Activated T-cell treated with anti-CD3 and anti-CD28 coated beads, Interleukin-2, amount 50 U/mL, for 72 hours (primary cell): ENCODE data around the gene CDC16. TPM values are rescaled to one million over a fixed set of nuclear protein-coding genes. Genes with fewer than 3 reads are reported as not detected.
A peak's percentile ranks its signal among the peaks of the same experiment; 100 is the strongest.

Source experiments
- ATAC-seq, 2 donors: fragments of 150-1000 bp; cut with Tn5 transposase; replicated peaks in 1 of 2; 2 replicates each; pipeline ENCODE4 v1.10.0; 2021; ENCODE audit warnings: moderate library complexity in 2 of 2, mild to moderate bottlenecking in 1 of 2
- DNase-seq, 2 donors: peaks; one replicate each; pipeline ENCODE4 v3.0.0; 2021 to 2022; ENCODE audit warnings: mixed read lengths in 1 of 2
- H3K27ac Mint-ChIP-seq: one replicate; pipeline ENCODE4 v1.8.0; 2022; ENCODE audit warnings: mild to moderate bottlenecking, moderate library complexity, mixed read lengths
- H3K27me3 Mint-ChIP-seq: one replicate; pipeline ENCODE4 v1.8.0; 2022; ENCODE audit warnings: low read depth, mixed read lengths
- H3K36me3 Mint-ChIP-seq, 2 donors: one replicate each; pipeline ENCODE4 v1.8.0; 2022; ENCODE audit warnings: mixed read lengths in 2 of 2, mild to moderate bottlenecking in 1 of 2; ENCODE audit not compliant: insufficient read depth in 2 of 2
- H3K4me1 Mint-ChIP-seq: one replicate; pipeline ENCODE4 v1.8.0; 2022; ENCODE audit warnings: low read depth, mixed read lengths
- H3K4me3 Mint-ChIP-seq, 2 donors: one replicate each; pipeline ENCODE4 v1.8.0; 2022; ENCODE audit warnings: mild to moderate bottlenecking in 2 of 2, mixed read lengths in 2 of 2, moderate library complexity in 2 of 2
- H3K9me3 Mint-ChIP-seq, 2 donors: one replicate each; pipeline ENCODE4 v1.8.0; 2022; ENCODE audit warnings: mixed read lengths in 2 of 2
- total RNA-seq, 2 donors: library from RNA; stranded (reverse); gene quantifications; one replicate each; pipeline ENCODE4 v1.2.3, GENCODE V29; 2022

Gene CDC16
- total RNA-seq, 2 donors from 2014 or later: 75.1 to 99.4 TPM

GRCh38 chr13:114275304-114275703, 40.6 kb downstream of the CDC16 start:
- ATAC-seq: no peak
- Mint-ChIP-seq H3K27me3 (no peaks in the 10 kb centered on the region), H3K27ac (no peak overlapping the region), H3K9me3 (no peaks in the 10 kb centered on the region), H3K36me3 (peaks cover 6 to 32% of the 10 kb centered on the region in 2 donors), H3K4me3 (no peak overlapping the region), H3K4me1 (peaks cover 14% of the 10 kb centered on the region)
- no peak for DNase-seq

DNA sequence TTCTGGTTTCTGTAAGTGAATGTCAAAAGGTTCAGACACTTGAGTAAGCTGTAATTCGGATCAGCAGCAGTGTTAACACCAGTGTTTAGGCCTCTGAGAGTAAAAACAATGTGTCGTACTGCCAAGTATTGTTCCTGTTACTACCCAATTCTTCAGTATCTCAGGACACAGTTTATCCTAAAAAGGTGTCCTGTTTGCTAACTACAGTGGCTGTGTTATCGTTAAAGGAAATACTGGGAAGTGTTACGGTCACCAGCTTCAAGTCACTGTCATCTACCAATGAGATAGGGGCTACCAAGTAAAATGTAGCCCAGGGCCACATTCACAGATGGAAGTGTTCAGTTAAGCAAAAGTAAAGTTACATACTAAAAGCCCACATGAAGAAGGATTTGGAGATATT, 44.4 kb downstream of the CDC16 start:
- peaks cover 37% of the 10 kb centered on the region for H3K4me1 Mint-ChIP-seq

GRCh38 chr13:114279758-114280355, 45.2 kb downstream of the CDC16 start:
- no peak for ATAC-seq
- peak overlapping the region; percentile 80 to 99 for H3K4me3 Mint-ChIP-seq
- no peaks in the 10 kb centered on the region for H3K27me3 Mint-ChIP-seq
- no peaks in the 10 kb centered on the region for H3K9me3 Mint-ChIP-seq
- peak overlapping the region; percentile 99 for H3K27ac Mint-ChIP-seq
- peaks cover 42% of the 10 kb centered on the region for H3K4me1 Mint-ChIP-seq
- peaks cover 4 to 14% of the 10 kb centered on the region in 2 donors for H3K36me3 Mint-ChIP-seq
- no peak for DNase-seq

More for the DNA sequence above, 44.4 kb downstream of the CDC16 start:
- Mint-ChIP-seq H3K27me3 (no peaks in the 10 kb centered on the region), H3K27ac (peak overlapping the region; percentile 99), H3K9me3 (no peaks in the 10 kb centered on the region), H3K36me3 (peaks cover 2 to 13% of the 10 kb centered on the region in 2 donors), H3K4me3 (peak overlapping the region in 1 of 2 donors; percentile 21)
- DNase-seq: no peak
- ATAC-seq: no peak

DNA sequence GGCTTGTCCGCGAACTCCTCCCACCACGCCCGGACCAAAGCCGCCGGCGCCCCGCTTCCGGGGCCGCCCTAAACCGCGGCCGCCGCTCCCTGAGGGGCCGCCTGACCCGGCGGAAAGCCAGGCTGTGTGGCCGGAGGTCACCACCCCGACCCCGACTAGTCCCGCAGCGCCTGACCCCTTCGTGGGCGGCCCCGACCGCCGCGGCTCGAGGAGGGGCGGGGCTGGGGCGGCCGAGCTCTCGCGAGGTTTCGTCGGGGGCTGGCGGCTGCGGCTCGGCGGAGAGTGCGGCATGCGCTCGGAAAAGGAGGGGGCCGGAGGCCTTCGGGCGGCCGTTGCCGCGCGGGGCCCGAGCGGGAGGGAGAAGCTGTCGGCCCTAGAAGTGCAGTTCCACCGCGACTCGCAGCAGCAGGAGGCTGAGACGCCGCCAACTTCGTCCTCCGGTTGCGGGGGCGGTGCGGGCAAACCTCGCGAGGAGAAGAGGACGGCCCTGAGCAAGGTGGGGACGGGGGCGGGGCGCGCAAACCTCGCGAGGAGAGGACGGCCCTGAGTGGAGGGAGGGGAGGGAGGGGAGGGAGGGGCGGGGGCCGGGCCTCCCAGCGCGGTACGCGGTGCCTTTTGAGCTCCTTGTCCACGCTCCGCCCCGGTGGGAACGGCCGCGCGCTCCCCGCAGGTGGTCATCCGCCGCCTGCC, 46.8 kb downstream of the CDC16 start, which contains the start of gene UPF3A:
UPF3A (plus strand) TSS at position 251 of the 690 bp plus-strand sequence; CDS start at position 290, 39 bp downstream.
- H3K4me1 Mint-ChIP-seq: peaks cover 52% of the 10 kb centered on the region

DNA sequence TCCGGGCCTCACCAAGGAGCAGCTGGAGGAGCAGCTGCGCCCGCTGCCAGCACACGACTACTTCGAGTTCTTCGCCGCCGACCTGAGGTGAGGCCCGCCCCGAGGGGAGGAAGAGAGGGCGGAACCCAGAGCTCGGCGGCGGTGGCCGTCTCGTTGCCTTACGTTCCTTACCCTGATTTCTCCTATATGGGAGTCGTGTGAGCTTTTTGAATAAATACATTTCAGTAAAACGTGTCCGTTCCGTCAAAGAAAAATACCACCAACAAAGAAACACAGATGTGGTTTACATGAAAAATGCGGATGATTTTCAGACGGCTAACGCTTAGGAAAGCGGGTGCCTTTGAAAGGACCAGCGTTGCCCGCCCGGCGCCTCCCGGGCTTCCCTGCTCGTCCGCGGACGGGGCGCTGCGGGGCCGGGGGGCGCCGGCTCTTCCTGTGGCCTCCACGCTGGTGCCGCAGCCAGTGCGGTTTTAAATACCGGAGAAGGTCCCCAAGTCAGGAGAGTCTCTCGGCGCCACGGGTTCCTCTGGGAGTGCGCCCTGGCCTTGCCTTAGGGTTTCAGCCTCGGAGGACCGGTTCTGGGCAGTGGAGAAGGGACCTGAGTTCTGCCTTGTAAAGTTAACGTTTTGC, 47.5 kb downstream of the CDC16 start:
- Mint-ChIP-seq H3K27ac (peak overlapping the region; percentile 88), H3K4me3 (peak overlapping the region; percentile 80 to 99), H3K4me1 (peaks cover 52% of the 10 kb centered on the region), H3K36me3 (peaks cover 8 to 24% of the 10 kb centered on the region in 2 donors), H3K9me3 (no peaks in the 10 kb centered on the region), H3K27me3 (no peaks in the 10 kb centered on the region)
- peak; percentile 66 to 71 for ATAC-seq
- peak; percentile 75 to 79 for DNase-seq

More for the DNA sequence above, 46.8 kb downstream of the CDC16 start, which contains the start of gene UPF3A:
- no peaks in the 10 kb centered on the region for H3K9me3 Mint-ChIP-seq
- H3K27ac Mint-ChIP-seq: peak within 1 kb of the TSS; percentile 99
- ATAC-seq: peak; percentile 85 to 87
- peak; percentile 88 to 92 for DNase-seq
- H3K4me3 Mint-ChIP-seq: peak within 1 kb of the TSS; percentile 80 to 99
- H3K27me3 Mint-ChIP-seq: no peaks in the 10 kb centered on the region
- H3K36me3 Mint-ChIP-seq: peaks cover 5 to 20% of the 10 kb centered on the region in 2 donors

DNA sequence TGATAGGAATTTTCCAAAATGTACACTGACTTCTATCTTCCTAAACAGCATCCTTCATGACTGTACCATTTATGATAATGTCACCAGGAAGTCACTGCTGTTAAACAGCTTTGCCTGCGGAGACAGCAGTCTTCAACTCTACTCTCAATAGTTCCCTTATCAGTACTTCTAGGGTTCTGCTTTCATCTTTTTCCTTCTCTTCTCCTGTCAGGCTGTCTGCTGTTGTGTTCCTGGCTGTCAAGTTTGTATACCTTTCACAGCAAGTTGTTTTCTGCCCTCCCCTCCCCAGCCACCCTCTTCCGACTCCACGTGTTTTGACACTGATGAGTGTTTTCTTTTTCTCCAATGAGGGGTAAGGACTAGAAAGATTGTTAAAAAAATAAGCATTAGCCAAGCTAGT, 48.9 kb downstream of the CDC16 start:
- peaks cover 55% of the 10 kb centered on the region for H3K4me1 Mint-ChIP-seq
- no peak for DNase-seq
- peak overlapping the region; percentile 41 to 71 for H3K4me3 Mint-ChIP-seq
- no peak for ATAC-seq
- no peak overlapping the region for H3K27ac Mint-ChIP-seq
- H3K36me3 Mint-ChIP-seq: peaks cover 13 to 26% of the 10 kb centered on the region in 2 donors
- H3K27me3 Mint-ChIP-seq: no peaks in the 10 kb centered on the region
- no peaks in the 10 kb centered on the region for H3K9me3 Mint-ChIP-seq

- H3K4me1 Mint-ChIP-seq: peaks cover 58% of the 10 kb centered on the region
- H3K36me3 Mint-ChIP-seq: peaks cover 14 to 23% of the 10 kb centered on the region in 2 donors
- no peak for DNase-seq
- H3K4me3 Mint-ChIP-seq: peak overlapping the region in 1 of 2 donors; percentile 59
- ATAC-seq: no peak
- no peak overlapping the region for H3K27ac Mint-ChIP-seq
- no peaks in the 10 kb centered on the region for H3K27me3 Mint-ChIP-seq
- no peaks in the 10 kb centered on the region for H3K9me3 Mint-ChIP-seq
Measured at GRCh38 chr13:114284680-114285079, 50.0 kb downstream of the CDC16 start.

DNA sequence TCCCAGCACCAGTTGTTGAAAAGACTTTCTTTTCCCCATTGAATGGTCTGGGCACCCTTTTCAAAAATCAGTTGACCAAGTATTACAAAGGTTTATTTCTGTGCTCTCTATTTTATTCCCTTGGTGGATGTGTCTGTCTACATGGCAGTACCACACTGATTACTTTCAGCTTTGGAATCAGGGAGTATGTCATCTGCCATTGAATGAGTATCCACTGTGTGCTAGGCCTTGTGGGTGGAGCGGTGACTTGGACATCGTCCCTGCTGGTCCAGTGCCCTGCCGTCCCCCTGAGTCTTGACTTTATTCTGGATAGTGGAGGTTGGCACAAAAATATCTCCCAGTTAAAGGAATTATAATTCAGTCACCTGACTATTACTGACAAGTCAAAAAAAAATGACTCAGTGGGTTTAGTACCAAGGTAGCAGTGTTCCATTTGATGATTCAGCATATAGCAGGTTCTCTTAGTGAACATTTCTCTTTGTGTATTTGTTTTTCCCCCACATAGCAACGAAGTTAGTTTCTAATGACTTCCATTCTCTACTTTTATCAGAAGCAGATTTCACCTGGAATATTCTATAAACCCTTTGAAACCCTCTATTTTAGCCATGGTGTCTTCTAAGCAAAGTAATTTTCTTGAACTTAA, 50.6 kb downstream of the CDC16 start:
- ATAC-seq (no peak), DNase-seq (no peak)
- no peaks in the 10 kb centered on the region for H3K9me3 Mint-ChIP-seq
- peaks cover 14 to 23% of the 10 kb centered on the region in 2 donors for H3K36me3 Mint-ChIP-seq
- peaks cover 52% of the 10 kb centered on the region for H3K4me1 Mint-ChIP-seq
- H3K27me3 Mint-ChIP-seq: no peaks in the 10 kb centered on the region
- H3K27ac Mint-ChIP-seq: peak overlapping the region; percentile 82
- H3K4me3 Mint-ChIP-seq: peak overlapping the region in 1 of 2 donors; percentile 59

GRCh38 chr13:114286808-114287207, 52.1 kb downstream of the CDC16 start:
- Mint-ChIP-seq H3K9me3 (no peaks in the 10 kb centered on the region), H3K27ac (no peak overlapping the region), H3K27me3 (no peaks in the 10 kb centered on the region), H3K4me3 (no peak overlapping the region), H3K36me3 (peaks cover 14 to 29% of the 10 kb centered on the region in 2 donors), H3K4me1 (peaks cover 49% of the 10 kb centered on the region)
- ATAC-seq (no peak), DNase-seq (no peak)

GRCh38 chr13:114288157-114288591, 53.5 kb downstream of the CDC16 start:
- ATAC-seq (no peak), DNase-seq (no peak)
- H3K36me3 Mint-ChIP-seq: peaks cover 17 to 31% of the 10 kb centered on the region in 2 donors
- H3K27ac Mint-ChIP-seq: no peak overlapping the region
- H3K4me1 Mint-ChIP-seq: peaks cover 48% of the 10 kb centered on the region
- no peak overlapping the region for H3K4me3 Mint-ChIP-seq
- H3K9me3 Mint-ChIP-seq: no peaks in the 10 kb centered on the region
- H3K27me3 Mint-ChIP-seq: no peaks in the 10 kb centered on the region

GRCh38 chr13:114296448-114296847, 61.8 kb downstream of the CDC16 start:
- H3K27ac Mint-ChIP-seq: no peak overlapping the region
- peaks cover 9% of the 10 kb centered on the region for H3K4me1 Mint-ChIP-seq
- no peak for ATAC-seq
- DNase-seq: no peak
- H3K36me3 Mint-ChIP-seq: peaks cover 10 to 25% of the 10 kb centered on the region in 2 donors
- no peaks in the 10 kb centered on the region for H3K27me3 Mint-ChIP-seq
- H3K9me3 Mint-ChIP-seq: no peaks in the 10 kb centered on the region
- no peak overlapping the region for H3K4me3 Mint-ChIP-seq

- DNase-seq (no peak), ATAC-seq (no peak)
- H3K9me3 Mint-ChIP-seq: no peaks in the 10 kb centered on the region
- H3K27me3 Mint-ChIP-seq: no peaks in the 10 kb centered on the region
- H3K4me1 Mint-ChIP-seq: peaks cover 6% of the 10 kb centered on the region
- H3K4me3 Mint-ChIP-seq: no peak overlapping the region
- H3K27ac Mint-ChIP-seq: peak overlapping the region; percentile 65
- peaks cover 12 to 23% of the 10 kb centered on the region in 2 donors for H3K36me3 Mint-ChIP-seq
Measured at GRCh38 chr13:114296902-114297301, 62.2 kb downstream of the CDC16 start.

GRCh38 chr13:114298866-114299265, 64.2 kb downstream of the CDC16 start:
- DNase-seq (no peak), ATAC-seq (no peak)
- no peaks in the 10 kb centered on the region for H3K4me1 Mint-ChIP-seq
- H3K36me3 Mint-ChIP-seq: peaks cover 9 to 25% of the 10 kb centered on the region in 2 donors
- no peak overlapping the region for H3K27ac Mint-ChIP-seq
- no peaks in the 10 kb centered on the region for H3K9me3 Mint-ChIP-seq
- H3K4me3 Mint-ChIP-seq: no peak overlapping the region
- no peaks in the 10 kb centered on the region for H3K27me3 Mint-ChIP-seq
